ENCODE results near the gene ACSM2A. TPM values are rescaled to one million over a fixed set of nuclear protein-coding genes. Genes with fewer than 3 reads are reported as not detected.
"Not testable (repeated sequence)": the region's sequence is repeated elsewhere in the genome, so short reads cannot be mapped to it uniquely, and the experiment has no call there.

The ACSM2A gene
- total RNA-seq, 1 experiment from 2014 or later = not detected

DNA sequence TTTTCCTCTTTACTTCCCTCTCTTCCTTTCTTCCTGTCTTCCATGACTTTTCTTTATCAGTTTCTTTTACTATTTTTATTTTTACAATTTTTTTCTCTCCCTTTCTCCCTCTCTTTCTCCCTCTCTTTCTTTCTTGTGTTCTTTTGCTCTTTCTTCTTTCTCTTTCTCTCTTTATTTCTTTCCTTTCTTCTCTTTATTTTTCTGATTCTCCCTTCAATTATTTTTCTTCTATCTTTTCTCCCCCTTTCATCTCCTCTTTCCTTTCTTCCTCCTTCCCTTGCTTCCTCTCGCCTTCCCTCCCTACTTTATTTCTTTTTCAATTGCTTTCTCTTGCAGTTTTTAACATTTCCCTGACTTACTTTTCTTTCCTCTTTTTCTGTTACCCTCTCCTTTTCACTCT lies 85.3 kb downstream of the ACSM2A start:
- BruUV-seq (replicated peaks); CTCF ChIA-PET; intact Hi-C loops (cut with micrococcal nuclease; ENCODE audit: unreplicated experiment); H3K4me1 ChIP-seq (ENCODE audit: control insufficient read depth, insufficient read depth, low read length); H3K36me3 ChIP-seq (ENCODE audit: control insufficient read depth, insufficient read depth, low read length); H3K9me3 ChIP-seq (ENCODE audit: control insufficient read depth, insufficient read depth, low read depth, low read length); H3K4me3 ChIP-seq (ENCODE audit: low read depth in 2 of 2, low read length in 2 of 2); POLR2A ChIA-PET; ATAC-seq; H3K27me3 ChIP-seq (ENCODE audit: control insufficient read depth, insufficient read depth, low read length); H3K27ac ChIP-seq (ENCODE audit: low read length); in situ Hi-C loops (cut with HindIII; ENCODE audit: low pct_unique_long_range_greater_than_20kb, low sequenced_read_pairs); DNase-seq (ENCODE audit: low read depth, low spot score): not testable (repeated sequence)

Other genes with a start within 250 kb of the ACSM2A start
- 5.8 TPM for gene GP2, start 124.0 kb upstream of the ACSM2A start, total RNA-seq (2021; ENCODE audit: unreplicated experiment)
- gene UMOD, start 98.8 kb upstream of the ACSM2A start, total RNA-seq (2021; ENCODE audit: unreplicated experiment) = not detected
- gene PDILT, start 46.8 kb upstream of the ACSM2A start, total RNA-seq (2021; ENCODE audit: unreplicated experiment) = not detected
- gene ACSM5, start 42.0 kb upstream of the ACSM2A start, total RNA-seq (2021; ENCODE audit: unreplicated experiment) = 0.21 TPM
- gene ACSM2B, start 124.8 kb downstream of the ACSM2A start, total RNA-seq (2021; ENCODE audit: unreplicated experiment) = 0.10 TPM
- not detected for gene ACSM1, start 246.2 kb downstream of the ACSM2A start, total RNA-seq (2021; ENCODE audit: unreplicated experiment)

All from Panc1 (cell line).